ENCODE measurements around the gene DNAAF1. TPM values are rescaled to one million over a fixed set of nuclear protein-coding genes. Genes with fewer than 3 reads are reported as not detected.

DNAAF1 gene
- total and polyA plus RNA-seq, 2 experiments from 2014 or later = 0.42 TPM

DNA sequence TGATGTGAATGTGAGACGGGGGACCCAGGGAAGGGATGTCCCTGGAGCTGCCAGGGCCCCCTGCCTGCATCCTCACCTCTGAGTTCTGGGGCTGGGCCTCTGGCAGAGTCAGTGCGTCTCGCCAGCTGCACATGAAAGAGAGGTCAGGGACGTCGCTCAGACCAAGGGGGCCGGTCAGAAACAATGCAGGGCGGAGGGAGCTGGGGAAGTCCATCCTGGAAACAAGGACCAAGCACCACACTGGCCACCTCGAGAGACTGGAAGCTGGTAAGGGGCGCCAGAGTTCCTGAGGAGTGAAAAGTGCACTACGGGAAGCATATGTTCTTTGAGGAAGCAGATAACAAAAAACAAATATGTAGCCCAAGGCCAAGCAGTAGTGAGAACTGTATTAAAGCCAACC, 39.7 kb downstream of the DNAAF1 start (continued):
- TF ChIP-seq, protein P1, sequence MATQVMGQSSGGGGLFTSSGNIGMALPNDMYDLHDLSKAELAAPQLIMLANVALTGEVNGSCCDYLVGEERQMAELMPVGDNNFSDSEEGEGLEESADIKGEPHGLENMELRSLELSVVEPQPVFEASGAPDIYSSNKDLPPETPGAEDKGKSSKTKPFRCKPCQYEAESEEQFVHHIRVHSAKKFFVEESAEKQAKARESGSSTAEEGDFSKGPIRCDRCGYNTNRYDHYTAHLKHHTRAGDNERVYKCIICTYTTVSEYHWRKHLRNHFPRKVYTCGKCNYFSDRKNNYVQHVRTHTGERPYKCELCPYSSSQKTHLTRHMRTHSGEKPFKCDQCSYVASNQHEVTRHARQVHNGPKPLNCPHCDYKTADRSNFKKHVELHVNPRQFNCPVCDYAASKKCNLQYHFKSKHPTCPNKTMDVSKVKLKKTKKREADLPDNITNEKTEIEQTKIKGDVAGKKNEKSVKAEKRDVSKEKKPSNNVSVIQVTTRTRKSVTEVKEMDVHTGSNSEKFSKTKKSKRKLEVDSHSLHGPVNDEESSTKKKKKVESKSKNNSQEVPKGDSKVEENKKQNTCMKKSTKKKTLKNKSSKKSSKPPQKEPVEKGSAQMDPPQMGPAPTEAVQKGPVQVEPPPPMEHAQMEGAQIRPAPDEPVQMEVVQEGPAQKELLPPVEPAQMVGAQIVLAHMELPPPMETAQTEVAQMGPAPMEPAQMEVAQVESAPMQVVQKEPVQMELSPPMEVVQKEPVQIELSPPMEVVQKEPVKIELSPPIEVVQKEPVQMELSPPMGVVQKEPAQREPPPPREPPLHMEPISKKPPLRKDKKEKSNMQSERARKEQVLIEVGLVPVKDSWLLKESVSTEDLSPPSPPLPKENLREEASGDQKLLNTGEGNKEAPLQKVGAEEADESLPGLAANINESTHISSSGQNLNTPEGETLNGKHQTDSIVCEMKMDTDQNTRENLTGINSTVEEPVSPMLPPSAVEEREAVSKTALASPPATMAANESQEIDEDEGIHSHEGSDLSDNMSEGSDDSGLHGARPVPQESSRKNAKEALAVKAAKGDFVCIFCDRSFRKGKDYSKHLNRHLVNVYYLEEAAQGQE (IDR thresholded peaks at IDR 0.05; ENCODE audit: unreplicated experiment) = no peak
- TF ChIP-seq, protein P2, sequence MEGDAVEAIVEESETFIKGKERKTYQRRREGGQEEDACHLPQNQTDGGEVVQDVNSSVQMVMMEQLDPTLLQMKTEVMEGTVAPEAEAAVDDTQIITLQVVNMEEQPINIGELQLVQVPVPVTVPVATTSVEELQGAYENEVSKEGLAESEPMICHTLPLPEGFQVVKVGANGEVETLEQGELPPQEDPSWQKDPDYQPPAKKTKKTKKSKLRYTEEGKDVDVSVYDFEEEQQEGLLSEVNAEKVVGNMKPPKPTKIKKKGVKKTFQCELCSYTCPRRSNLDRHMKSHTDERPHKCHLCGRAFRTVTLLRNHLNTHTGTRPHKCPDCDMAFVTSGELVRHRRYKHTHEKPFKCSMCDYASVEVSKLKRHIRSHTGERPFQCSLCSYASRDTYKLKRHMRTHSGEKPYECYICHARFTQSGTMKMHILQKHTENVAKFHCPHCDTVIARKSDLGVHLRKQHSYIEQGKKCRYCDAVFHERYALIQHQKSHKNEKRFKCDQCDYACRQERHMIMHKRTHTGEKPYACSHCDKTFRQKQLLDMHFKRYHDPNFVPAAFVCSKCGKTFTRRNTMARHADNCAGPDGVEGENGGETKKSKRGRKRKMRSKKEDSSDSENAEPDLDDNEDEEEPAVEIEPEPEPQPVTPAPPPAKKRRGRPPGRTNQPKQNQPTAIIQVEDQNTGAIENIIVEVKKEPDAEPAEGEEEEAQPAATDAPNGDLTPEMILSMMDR (conservative IDR thresholded peaks at IDR 0.05; ENCODE audit: low read depth in 2 of 2) = no peak
- no peak for TF ChIP-seq JUNB (IDR thresholded peaks at IDR 0.05; ENCODE audit: unreplicated experiment)
- no peak for TF ChIP-seq EZH2phosphoT487 (IDR thresholded peaks at IDR 0.05; ENCODE audit: unreplicated experiment)

DNA sequence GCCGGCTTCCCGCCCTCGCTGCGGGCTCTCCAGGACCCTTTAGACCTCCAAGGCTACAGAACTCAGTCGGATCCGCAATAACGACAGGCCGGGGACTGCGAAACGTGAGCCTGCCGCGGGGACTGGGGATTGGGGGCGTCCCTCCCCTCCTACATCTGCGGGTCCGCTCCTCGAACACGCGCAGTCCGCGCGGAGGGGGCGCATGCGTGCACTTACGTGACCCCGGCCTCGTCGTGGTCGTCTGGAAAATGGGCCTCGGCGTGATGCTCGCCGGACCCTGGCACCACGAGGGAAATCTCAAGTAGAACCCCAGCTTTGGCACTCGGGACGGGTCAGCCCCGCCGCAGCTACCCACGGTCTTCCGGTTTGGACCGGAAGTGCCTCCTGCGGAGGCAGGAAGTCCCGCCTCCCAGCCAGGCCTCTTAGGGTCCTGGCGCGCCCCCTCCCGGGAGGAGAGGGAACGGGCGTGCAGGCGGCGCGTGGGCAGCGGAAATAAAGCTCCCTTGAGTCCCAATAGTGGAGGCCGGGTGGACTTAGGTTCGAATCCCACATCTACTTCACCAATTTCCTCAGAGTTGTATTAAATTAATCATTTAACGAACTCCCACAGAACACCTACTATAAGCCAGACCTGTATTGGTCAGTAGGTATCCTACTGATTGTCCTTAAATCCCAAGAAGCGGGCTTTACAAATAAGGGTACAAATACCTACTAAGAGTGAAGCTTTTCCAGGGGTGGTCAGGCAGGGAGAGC, 41.8 kb downstream of the DNAAF1 start, which contains the start of gene TAF1C:
TSS of gene TAF1C (minus strand) at position 373 of the 753 bp plus-strand sequence. CDS start 2,069 bp downstream, outside the sequence.
- H3K4me2 ChIP-seq = peak within 1 kb of the TSS; percentile 93
- H3F3A ChIP-seq (replicated peaks; ENCODE audit: low read depth) = no peaks in the 10 kb centered on the region
- no peaks in the 10 kb centered on the region for H3K27me3 ChIP-seq (ENCODE audit: insufficient read depth)
- peak within 1 kb of the TSS; percentile 96 for H2AFZ ChIP-seq
- Mint-ChIP-seq H3K27me3 (ENCODE audit: insufficient read depth, low read depth, poor library complexity) (peaks cover 4% of the 10 kb centered on the region), H3K27ac (peak within 1 kb of the TSS; percentile 97), H3K36me3 (ENCODE audit: low read depth) (peaks cover 27% of the 10 kb centered on the region), H3K9me3 (no peaks in the 10 kb centered on the region), H3K4me1 (peaks cover 7% of the 10 kb centered on the region; the same call in 2 of the 3 replicates), H3K4me3 (peak within 1 kb of the TSS; percentile 97)
- H3K27ac ChIP-seq (ENCODE audit: low read depth) = peak within 1 kb of the TSS; percentile 39; the same call in 1 of the 2 replicates
- no peaks in the 10 kb centered on the region; the same call in 1 of the 2 replicates for H3K36me3 ChIP-seq (ENCODE audit: insufficient read depth)
- H3K9me2 ChIP-seq (ENCODE audit: insufficient read depth) = no peaks in the 10 kb centered on the region
- H3K4me1 ChIP-seq (ENCODE audit: insufficient read depth) = 0 out of 2 replicates have a peak, but pooled peaks cover 6% of the 10 kb centered on the region
- H3K4me3 ChIP-seq = peak within 1 kb of the TSS; percentile 96
- H4K20me1 ChIP-seq (replicated peaks; ENCODE audit: insufficient read depth) = 0 out of 2 replicates have a peak, but pooled peaks cover 4% of the 10 kb centered on the region
- peaks cover 31% of the 10 kb centered on the region for H3K79me2 ChIP-seq (replicated peaks; ENCODE audit: insufficient read depth)
- peak; percentile 97 for DNase-seq (ENCODE audit: low spot score)
- ATAC-seq = peak; percentile 84
- peak; percentile 76 for TF ChIP-seq POLR2AphosphoS5 (IDR thresholded peaks at IDR 0.05; ENCODE audit: low read depth)
- TF ChIP-seq, protein P3, sequence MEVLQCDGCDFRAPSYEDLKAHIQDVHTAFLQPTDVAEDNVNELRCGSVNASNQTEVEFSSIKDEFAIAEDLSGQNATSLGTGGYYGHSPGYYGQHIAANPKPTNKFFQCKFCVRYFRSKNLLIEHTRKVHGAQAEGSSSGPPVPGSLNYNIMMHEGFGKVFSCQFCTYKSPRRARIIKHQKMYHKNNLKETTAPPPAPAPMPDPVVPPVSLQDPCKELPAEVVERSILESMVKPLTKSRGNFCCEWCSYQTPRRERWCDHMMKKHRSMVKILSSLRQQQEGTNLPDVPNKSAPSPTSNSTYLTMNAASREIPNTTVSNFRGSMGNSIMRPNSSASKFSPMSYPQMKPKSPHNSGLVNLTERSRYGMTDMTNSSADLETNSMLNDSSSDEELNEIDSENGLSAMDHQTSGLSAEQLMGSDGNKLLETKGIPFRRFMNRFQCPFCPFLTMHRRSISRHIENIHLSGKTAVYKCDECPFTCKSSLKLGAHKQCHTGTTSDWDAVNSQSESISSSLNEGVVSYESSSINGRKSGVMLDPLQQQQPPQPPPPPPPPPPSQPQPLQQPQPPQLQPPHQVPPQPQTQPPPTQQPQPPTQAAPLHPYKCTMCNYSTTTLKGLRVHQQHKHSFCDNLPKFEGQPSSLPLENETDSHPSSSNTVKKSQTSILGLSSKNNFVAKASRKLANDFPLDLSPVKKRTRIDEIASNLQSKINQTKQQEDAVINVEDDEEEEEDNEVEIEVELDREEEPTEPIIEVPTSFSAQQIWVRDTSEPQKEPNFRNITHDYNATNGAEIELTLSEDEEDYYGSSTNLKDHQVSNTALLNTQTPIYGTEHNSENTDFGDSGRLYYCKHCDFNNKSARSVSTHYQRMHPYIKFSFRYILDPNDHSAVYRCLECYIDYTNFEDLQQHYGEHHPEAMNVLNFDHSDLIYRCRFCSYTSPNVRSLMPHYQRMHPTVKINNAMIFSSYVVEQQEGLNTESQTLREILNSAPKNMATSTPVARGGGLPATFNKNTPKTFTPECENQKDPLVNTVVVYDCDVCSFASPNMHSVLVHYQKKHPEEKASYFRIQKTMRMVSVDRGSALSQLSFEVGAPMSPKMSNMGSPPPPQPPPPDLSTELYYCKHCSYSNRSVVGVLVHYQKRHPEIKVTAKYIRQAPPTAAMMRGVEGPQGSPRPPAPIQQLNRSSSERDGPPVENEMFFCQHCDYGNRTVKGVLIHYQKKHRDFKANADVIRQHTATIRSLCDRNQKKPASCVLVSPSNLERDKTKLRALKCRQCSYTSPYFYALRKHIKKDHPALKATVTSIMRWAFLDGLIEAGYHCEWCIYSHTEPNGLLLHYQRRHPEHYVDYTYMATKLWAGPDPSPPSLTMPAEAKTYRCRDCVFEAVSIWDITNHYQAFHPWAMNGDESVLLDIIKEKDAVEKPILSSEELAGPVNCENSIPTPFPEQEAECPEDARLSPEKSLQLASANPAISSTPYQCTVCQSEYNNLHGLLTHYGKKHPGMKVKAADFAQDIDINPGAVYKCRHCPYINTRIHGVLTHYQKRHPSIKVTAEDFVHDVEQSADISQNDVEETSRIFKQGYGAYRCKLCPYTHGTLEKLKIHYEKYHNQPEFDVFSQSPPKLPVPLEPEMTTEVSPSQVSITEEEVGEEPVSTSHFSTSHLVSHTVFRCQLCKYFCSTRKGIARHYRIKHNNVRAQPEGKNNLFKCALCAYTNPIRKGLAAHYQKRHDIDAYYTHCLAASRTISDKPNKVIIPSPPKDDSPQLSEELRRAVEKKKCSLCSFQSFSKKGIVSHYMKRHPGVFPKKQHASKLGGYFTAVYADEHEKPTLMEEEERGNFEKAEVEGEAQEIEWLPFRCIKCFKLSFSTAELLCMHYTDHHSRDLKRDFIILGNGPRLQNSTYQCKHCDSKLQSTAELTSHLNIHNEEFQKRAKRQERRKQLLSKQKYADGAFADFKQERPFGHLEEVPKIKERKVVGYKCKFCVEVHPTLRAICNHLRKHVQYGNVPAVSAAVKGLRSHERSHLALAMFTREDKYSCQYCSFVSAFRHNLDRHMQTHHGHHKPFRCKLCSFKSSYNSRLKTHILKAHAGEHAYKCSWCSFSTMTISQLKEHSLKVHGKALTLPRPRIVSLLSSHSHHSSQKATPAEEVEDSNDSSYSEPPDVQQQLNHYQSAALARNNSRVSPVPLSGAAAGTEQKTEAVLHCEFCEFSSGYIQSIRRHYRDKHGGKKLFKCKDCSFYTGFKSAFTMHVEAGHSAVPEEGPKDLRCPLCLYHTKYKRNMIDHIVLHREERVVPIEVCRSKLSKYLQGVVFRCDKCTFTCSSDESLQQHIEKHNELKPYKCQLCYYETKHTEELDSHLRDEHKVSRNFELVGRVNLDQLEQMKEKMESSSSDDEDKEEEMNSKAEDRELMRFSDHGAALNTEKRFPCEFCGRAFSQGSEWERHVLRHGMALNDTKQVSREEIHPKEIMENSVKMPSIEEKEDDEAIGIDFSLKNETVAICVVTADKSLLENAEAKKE (CRISPR knock-in tag; IDR thresholded peaks at IDR 0.05) = no peak
- TF ChIP-seq, protein P4, sequence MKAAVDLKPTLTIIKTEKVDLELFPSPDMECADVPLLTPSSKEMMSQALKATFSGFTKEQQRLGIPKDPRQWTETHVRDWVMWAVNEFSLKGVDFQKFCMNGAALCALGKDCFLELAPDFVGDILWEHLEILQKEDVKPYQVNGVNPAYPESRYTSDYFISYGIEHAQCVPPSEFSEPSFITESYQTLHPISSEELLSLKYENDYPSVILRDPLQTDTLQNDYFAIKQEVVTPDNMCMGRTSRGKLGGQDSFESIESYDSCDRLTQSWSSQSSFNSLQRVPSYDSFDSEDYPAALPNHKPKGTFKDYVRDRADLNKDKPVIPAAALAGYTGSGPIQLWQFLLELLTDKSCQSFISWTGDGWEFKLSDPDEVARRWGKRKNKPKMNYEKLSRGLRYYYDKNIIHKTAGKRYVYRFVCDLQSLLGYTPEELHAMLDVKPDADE (IDR thresholded peaks at IDR 0.05) = peak; percentile 65
- TF ChIP-seq EZH2 (IDR thresholded peaks at IDR 0.05; ENCODE audit: low read depth, unreplicated experiment) = no peak
- TF ChIP-seq, protein P2 (conservative IDR thresholded peaks at IDR 0.05; ENCODE audit: low read depth in 2 of 2) = peak; percentile 83 to 94
